GM21619 (cell line): Measurements from ENCODE around the gene ANKRD42.
A peak's percentile ranks its signal among the peaks of the same experiment; 100 is the strongest.
"Not testable (repeated sequence)": the region's sequence is repeated elsewhere in the genome, so short reads cannot be mapped to it uniquely, and the experiment has no call there.

Experiments
- ATAC-seq: cut with Tn5 transposase; IDR thresholded peaks from one replicate; pipeline ENCODE4 v1.9.1; 2021; ENCODE audit not compliant: unreplicated experiment

ANKRD42 gene

GRCh38 chr11:83238111-83238510 is 44.6 kb downstream of the ANKRD42 start:
- no peak for ATAC-seq

DNA sequence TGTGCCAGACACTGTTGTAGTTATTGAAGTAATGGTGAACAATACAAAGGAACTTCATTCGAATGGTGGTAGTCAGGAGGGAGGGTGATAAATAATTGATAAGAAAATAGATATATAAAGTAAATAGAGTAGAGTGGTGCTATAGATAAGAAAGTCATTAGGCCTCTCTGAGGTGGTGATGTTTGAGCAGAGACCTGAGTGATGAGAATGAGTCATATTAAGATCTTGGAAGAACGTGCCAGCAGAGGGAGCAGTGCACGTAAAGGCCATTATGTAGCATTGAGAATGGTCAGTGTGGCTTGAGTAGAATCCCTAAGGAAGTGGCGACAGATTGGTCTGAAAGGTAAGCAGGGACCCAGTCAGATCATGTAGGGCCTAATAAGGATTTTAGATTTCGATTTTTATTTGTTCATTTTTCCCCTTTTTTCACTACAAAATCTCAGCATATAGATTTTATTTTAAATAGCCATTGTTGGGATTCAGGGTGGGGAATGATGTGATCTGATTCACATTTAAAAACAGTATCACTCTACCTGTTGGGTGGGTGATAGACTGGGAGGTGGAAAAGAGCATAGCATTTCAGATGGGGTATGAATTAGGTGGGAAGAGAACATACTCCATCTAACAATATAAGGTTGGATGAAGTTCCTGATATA is 47.9 kb downstream of the ANKRD42 start:
- ATAC-seq: peak; percentile 93

DNA sequence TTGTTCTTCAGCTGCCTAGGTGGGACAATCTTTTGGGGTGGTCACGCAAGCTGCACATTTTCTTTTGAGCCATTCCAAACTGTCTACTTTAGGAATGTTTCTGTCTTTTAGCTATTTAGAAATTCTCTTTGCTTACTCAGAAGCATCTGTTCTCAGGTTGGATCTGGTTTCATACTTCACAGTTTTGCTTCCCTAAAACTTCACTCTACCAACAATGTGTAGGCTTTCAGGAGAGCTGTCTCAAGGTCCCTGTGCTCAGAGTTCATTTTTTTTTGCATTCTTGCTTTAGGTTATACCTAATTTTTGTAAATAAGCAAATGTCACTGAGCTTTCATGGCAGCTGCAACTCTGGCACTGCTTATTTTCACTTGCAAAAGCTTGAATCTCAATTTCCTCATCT is 55.9 kb downstream of the ANKRD42 start:
- ATAC-seq: no peak

DNA sequence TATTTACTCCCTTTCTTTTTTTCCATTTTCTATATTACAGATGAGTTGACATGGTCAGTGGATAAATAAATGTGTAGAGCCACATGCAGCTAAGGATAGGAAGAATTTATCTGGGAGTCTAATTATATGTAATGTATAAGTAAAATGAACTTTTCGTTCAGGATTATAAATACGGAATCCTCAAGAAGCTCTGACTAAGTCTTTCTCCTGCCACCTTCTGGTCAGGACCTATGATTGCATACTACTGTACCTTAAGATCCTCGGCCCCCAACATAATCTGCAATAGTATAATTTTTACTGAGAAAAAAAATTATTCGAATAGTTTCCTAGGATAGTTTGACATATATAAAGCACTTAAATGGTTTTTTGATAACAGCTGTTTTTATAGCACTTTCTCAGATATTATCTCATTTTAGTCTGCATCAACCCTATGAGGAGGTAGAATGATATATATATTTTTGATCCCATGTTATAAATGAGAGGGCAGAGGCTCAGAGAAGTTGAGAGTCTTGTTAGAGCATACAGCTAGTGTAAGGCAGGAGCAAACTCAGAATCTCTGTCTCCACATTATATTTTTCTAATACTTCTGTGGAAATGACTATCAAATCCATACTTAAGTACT is 56.6 kb downstream of the ANKRD42 start:
- peak; percentile 70 for ATAC-seq

GRCh38 chr11:83252266-83252665 is 58.8 kb downstream of the ANKRD42 start:
- no peak for ATAC-seq

- ATAC-seq: no peak
Measured at GRCh38 chr11:83252941-83253340, 59.4 kb downstream of the ANKRD42 start.

DNA sequence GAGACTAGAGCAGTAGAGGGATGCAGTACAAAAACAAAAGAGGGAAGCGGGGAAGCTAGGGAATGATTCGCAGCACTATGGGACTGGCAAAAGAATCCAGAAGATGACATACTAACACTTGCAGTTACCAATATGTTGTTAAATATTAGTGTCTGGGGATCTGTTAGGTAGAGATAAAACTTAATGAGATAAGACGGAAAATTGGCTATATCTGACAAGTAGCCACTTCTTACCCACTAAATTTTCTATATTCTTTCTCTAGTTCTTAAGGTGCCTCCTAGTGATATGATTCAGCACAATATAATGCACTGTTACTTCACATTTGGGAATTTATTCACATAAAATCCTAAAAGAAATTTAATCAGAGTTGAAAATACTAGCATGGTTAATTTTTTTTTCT is 61.9 kb downstream of the ANKRD42 start:
- ATAC-seq: no peak

DNA sequence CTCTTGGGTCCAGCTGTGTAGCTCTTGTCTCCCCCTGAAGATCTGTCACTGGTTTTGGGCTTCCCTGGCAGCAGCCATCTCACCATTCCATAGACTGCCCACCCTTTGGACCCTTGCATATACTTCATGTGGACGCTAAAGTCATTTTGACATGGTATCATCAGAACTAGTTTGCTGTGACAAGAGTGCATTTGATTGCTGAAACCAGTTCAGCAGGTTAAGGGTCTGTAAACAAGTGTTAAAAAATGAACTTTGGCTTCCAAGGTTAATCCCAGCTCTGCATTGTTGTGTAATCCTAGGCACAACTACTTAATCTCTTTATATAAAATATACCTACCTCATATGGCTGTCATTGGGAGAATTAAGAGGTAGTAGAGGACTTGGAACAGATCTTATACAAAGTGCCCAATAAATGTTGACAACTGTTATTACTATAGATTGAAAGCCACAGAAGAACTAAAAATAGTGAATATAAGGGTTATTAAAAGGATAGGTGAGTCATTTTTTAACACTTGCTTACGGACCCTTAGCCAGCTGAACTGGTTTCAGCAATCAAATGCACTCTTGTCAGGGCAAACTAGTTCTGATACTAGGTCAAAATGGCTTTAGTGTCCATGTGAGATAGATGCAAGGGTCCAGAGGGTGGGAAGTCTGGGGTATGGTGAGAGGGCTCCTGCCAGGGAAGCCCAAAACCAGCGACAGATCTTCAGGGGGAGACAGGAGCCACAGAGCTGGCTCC is 63.3 kb downstream of the ANKRD42 start:
- no peak for ATAC-seq

DNA sequence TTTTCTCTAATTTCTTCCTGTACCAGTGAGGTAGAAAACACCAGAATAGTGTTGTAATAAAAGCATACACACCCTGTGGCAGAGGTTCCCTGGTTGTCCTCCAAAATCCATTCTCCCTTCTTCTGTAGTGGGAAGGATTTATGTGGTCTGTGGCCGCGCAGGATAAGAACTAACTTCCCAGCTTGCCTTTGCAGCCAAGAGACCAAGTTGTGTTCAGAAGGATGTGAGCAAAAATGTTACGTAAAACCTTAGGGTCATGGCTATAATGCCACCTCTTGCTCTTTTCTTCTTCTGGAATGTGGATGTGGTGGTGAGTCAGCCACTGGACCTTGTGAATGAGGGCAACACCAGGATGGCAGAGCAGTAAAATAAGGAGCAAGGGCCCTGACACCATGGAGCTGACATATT is 64.3 kb downstream of the ANKRD42 start:
- no peak for ATAC-seq

DNA sequence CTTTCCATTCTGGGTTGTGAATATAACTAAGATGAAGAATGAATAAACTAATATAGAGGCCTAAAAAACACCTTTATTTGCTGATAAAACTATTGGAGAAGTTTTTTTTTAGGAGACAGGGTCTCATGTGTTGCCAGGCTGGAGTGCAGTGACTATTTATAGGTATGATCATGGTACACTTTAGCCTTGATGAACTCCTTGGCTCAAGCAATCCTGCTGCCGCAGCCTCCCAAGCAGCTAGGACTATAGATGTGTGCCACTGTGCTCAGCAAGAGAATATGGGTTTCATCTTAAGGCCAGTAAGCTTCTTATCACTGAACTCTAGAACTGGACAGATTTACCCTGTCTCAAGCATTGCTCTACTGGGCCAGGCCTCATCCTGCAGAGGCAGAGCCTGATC is 66.0 kb downstream of the ANKRD42 start:
- ATAC-seq: no peak

- no peak for ATAC-seq
Measured at GRCh38 chr11:83265331-83265730, 71.8 kb downstream of the ANKRD42 start.

GRCh38 chr11:83269080-83269479 is 75.6 kb downstream of the ANKRD42 start:
- not testable (repeated sequence) for ATAC-seq

- not testable (repeated sequence) for ATAC-seq
Measured at GRCh38 chr11:83271734-83272133, 78.2 kb downstream of the ANKRD42 start.

GRCh38 chr11:83272627-83273026 is 79.1 kb downstream of the ANKRD42 start:
- no peak for ATAC-seq

DNA sequence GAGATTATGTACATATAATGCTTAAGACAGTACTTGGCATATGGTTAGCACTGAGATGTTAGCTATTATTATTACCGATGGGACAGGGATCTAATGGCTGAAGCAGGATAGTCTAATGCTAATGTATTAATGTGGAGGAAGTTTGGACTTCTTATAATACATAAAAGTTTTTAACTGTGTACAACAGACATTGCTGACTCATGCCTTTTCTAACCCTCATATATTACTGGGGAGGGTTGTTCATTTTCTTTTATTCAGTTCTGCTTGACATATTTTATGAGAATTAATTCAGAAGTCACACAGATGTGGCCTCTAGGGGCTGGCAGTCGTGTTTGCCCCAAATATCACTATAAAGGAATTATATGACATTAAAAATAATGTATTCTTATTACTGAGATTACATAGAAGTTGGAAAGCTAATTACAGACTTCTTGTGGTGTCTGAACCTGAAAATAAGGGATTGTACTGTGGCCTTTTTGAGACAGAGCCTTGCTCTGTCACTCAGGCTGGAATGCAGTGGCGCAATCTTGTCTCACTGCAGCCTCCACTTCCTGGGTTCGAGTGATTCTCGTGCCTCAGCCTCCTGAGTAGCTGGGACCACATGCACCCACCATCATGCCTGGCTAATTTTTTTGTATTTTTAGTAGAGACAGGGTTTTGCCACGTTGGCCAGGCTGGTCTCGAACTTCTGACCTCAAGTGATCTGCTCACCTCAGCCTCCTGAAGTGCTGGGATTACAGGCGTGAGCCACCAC is 82.6 kb downstream of the ANKRD42 start:
- ATAC-seq: no peak

DNA sequence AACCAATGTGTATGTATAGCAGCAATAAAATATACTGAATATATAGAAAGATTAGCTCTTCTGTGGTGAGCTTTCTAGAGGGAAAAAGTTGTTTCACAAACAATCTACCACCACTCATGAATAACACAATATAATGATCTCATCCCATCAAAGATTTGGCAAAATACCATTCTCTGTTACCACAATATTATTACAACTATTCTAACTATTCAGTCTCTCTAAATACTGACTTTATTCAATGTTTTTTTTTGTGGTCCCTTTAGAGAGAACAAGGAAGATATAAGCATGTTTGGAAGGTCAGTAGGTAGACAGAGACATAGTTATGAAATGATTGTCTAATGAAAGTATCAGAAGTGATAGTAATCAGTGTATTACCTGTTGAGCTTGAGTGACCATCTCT is 84.8 kb downstream of the ANKRD42 start:
- no peak for ATAC-seq

DNA sequence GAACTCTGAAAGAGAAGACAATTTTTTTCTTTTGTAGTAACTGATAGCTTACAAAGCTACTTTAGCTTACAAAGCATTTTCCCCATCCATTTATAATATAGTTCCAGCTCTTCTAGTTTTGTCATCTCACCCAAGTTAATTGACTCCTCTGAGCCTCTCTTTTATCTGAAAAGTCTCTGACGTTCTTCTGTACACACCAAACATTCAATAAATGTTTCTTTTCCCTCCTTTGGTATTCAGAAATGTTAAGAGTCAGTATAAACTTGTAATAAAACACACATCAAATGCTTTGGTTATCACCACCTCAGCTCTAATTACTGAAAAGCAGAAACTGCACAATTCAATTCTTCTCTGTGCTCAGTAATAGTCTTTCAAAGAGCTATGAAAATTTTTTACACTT is 86.7 kb downstream of the ANKRD42 start:
- no peak for ATAC-seq

DNA sequence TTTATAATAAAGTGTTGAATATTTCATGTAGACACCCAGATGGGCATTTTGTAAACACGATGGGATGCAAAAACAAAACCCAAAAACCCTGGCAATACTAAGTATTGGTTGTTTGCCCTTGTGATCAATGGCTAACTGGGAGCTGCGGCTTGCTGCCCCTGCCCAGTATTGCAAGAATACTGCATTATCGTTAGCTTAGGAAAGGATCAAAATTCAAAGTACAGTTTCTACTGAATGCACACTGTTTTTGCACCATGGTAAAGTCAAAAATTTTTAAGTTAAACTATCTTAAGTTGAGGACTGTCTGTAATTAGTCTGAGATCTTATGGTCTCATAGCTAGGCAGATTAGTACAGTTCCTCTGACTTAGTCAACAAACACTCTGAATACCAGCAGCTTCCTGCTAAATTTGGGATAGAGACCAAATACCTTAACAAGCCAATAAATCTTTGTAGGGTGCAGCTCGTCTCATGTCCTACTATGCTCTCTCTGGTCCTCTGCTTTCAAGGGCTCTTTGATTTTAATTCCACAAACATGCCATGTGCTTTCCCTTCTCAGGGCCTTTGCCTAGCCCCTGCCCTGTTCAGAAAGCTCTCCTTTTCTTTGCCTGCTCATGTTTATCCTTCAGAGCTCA is 88.7 kb downstream of the ANKRD42 start:
- no peak for ATAC-seq

DNA sequence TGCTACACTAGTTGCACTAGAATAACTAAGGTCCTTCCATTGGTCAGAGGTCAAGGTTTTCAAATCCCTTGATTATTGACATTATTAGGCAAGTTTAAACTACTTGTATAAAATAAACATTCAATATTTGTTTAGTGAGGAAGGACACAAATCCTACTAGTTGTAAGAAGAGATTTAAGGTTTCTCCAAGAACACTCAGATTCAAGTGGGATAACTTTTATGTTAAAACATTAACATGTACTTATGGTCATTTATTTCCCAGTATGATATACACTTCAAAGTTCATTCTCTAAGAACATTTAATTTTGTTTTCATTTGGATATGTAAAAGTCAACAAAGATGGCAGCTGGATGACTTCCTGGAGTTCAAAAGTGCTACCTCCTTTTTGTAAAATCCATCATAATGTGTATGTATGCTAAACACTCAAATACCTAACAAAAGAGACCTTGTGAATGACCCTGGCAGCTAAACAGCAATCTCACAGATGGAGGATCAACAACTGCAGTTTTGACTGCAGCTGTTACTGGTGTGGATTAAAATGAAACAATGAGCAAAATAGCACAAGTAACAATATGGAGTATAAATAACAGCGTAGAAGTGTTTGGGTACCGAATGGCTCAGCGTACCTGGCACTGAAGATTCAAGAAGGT is 91.1 kb downstream of the ANKRD42 start:
- no peak for ATAC-seq

- ATAC-seq: peak; percentile 40
Measured at GRCh38 chr11:83285151-83285770, 91.7 kb downstream of the ANKRD42 start.
